Stimulated activated CD8-positive, alpha-beta memory T cell treated with anti-CD3 and anti-CD28 coated beads, Interleukin-15, amount 100 ng/mL, for 1 hour (primary cell): ENCODE measurements around the gene EZH1.
A peak's percentile ranks its signal among the peaks of the same experiment; 100 is the strongest.
"Not testable (repeated sequence)": the region's sequence is repeated elsewhere in the genome, so short reads cannot be mapped to it uniquely, and the experiment has no call there.

Experiments used
- DNase-seq: peaks from one replicate; pipeline ENCODE4 v3.0.0-alpha.2; 2020; ENCODE audit warnings: low read depth

The EZH1 gene

GRCh38 chr17:42667088-42667951 is 77.5 kb downstream of the EZH1 start:
- DNase-seq: no peak

- not testable (repeated sequence) for DNase-seq
These were observed 78.7 kb downstream of the EZH1 start for GRCh38 chr17:42666126-42666525.

GRCh38 chr17:42665581-42666001 is 79.2 kb downstream of the EZH1 start:
- no peak for DNase-seq

GRCh38 chr17:42660692-42661345 is 84.0 kb downstream of the EZH1 start:
- no peak for DNase-seq

- not testable (repeated sequence) for DNase-seq
These were observed 84.9 kb downstream of the EZH1 start for GRCh38 chr17:42659932-42660274.

GRCh38 chr17:42659079-42659931 is 85.5 kb downstream of the EZH1 start, which contains the start of gene TUBG2:
Gene TUBG2, plus strand, starts transcription at chr17:42659284. Its CDS starts 220 bp downstream, at chr17:42659504.
- DNase-seq: peak; percentile 42

GRCh38 chr17:42657824-42658588 is 86.8 kb downstream of the EZH1 start:
- DNase-seq: no peak

- no peak for DNase-seq
These were observed 89.3 kb downstream of the EZH1 start for GRCh38 chr17:42655528-42655927.

- no peak for DNase-seq
These were observed 91.4 kb downstream of the EZH1 start for GRCh38 chr17:42653179-42654124.

GRCh38 chr17:42651392-42651791 is 93.4 kb downstream of the EZH1 start:
- DNase-seq: no peak
